Lung microvascular endothelial cell (primary cell): ENCODE data around the gene EXTL2. TPM values are rescaled to one million over a fixed set of nuclear protein-coding genes. Genes with fewer than 3 reads are reported as not detected.
"Not testable (repeated sequence)": the region's sequence is repeated elsewhere in the genome, so short reads cannot be mapped to it uniquely, and the experiment has no call there.

Experiments used
- DNase-seq, 2 donors: peaks; one replicate each; pipeline versions ENCODE4 v3.0.0 to v3.0.0-alpha.2; 2010; ENCODE audit warnings: low read depth in 2 of 2
- total RNA-seq: library from RNA; depleted of rRNA; stranded (reverse); fragments of >200 nt; gene quantifications from 2 replicates; pipeline ENCODE4 v1.2.1, GENCODE V29; 2014

EXTL2 gene
- total RNA-seq, 1 donor from 2014 or later, result 10.9 TPM

DNA sequence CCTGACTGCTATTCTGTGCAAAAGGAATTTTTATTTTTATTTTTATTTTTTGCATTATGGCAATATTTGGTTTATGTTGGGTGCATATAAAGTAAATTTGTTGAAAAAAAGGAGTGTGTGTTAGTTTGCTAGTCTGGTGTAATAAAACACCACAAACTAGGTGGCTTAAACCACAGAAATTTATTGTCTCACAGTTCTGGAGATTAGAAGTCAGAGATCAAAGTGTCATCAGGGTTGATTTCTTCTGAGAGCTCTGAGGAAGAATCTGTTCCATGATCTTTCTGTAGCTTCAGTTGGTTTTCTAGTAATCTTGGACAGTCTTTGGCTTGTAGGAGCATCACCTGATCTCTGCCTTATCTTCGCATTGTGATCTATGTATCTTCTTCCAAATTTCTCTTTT is 7.7 kb upstream of the EXTL2 start:
- no peak for DNase-seq

- peak; percentile 53 to 75 for DNase-seq
Observed at GRCh38 chr1:100896481-100896982, 1.9 kb upstream of the EXTL2 start.

DNA sequence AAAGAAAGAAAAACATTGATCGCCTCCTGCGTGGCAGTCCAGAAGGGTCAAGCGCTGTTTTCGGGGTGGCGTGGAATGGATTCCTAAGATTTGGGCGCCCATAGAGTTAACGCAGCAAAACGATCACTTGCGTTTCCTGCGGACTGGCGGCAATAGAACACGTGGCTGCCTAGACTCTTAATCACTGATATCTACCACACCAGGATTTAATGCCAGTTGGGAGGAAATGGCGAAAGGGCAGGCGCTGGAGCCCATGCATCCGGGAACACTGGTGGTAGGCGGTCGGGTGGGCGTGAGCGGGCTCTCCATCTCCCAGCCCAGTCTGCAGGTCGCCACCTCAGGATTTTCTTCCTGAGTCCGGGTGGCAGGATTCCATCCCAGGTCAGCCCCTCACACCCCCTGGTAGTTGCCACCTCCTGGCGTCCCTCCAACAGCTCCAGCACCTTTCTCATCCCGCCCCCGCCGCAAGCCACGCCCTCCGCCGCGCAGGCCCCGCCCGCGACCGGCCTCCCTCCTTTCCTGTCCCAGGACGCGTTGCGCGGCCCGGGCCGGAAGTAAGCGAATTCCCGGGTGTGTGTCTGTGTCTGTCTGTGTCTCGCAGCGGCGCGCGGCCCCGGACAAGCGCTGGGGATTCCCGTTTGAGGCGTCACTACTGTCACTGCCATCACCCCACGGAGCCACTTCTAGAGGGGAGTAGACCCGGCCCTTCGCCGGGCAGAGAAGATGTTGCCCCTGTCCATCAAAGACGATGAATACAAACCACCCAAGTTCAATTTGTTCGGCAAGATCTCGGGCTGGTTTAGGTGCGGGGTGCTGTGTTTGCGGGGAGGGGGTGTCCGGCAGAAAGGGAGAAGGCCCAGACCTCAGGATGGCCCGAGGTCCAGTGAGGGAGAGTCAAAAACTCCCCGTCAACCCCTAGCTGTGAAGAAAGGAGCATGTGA is 1.2 kb upstream of the EXTL2 start, which contains the start of gene SLC30A7:
Gene SLC30A7 (plus strand): TSS at position 551 of the 941 bp plus-strand sequence. CDS start 173 bp downstream, at position 724.
- DNase-seq, result peak; percentile 93 to 94

DNA sequence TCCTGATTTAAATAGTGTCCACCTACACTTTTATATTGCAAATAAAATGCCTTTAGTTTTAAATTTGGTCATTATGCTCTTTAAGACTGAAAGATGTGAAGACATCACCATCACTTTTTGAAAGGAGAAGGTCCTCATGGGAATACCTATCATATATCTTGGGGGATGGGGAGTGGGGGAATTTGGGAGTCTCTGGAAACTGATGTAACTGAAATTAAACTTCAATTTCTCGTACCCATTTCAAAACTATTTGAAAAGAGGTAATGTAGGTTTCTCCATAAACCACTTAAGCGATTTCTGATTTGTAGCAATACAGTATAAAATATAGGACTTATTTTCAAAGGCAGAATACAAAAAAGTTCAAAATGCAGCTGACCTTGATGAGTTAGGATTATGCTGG is 924 bp downstream of the EXTL2 start:
- no peak for DNase-seq

- no peak for DNase-seq
Observed at GRCh38 chr1:100892554-100892953, 2.1 kb downstream of the EXTL2 start.

GRCh38 chr1:100891380-100891779 is 3.3 kb downstream of the EXTL2 start:
- DNase-seq, result no peak

DNA sequence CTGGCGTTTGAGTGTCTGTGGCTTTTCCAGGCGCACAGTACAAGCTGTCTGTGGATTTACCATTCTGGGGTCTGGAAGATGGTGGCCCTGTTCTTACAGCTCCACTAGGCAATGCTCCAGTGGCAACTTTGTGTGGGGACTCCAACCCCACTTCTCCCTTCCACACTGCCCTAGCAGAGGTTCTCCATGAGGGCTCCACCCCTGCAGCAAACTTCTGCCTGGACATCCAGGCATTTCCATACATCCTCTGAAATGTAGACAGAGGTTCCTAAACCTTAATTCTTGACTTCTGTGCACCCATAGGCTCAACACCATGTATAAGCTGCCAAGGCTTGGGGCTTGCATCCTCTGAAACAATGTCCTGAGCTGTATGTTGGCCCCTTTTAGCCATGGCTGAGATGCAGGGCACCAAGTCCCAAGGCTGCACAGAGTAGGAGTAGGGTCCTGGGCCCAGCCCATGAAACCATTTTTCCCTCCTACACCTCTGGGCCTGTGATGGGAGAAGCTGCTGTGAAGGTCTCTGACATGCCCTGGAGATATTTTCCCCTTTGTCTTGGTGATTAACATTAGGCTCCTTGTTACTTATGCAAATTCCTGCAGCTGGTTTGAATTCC is 4.7 kb downstream of the EXTL2 start:
- DNase-seq, result not testable (repeated sequence)

- not testable (repeated sequence) for DNase-seq
Observed at GRCh38 chr1:100889007-100889406, 5.6 kb downstream of the EXTL2 start.

- DNase-seq, result peak; percentile 41 to 65
Observed at GRCh38 chr1:100883963-100884362, 10.7 kb downstream of the EXTL2 start.

DNA sequence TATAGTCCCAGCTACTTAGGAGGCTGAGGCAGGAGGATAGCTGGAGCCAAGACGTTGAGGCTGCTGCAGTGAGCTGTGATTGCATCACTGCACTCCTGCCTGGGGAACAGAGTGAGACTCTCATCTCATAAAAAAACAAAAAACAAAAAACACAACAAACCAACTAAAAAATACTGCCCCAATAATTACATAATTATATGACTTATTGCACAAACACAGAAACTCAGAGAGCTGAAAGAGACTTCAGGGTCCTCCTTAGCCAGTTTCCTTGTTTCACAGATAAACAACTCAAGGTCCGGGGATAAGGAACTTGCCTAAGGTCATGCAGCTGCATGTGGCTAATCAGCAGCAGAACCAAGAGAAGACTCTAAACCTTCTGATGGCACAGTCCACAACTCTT is 11.9 kb downstream of the EXTL2 start:
- DNase-seq, result no peak

- no peak for DNase-seq
Observed at GRCh38 chr1:100881687-100882086, 13.0 kb downstream of the EXTL2 start.

GRCh38 chr1:100879422-100879821 is 15.2 kb downstream of the EXTL2 start:
- DNase-seq, result no peak

DNA sequence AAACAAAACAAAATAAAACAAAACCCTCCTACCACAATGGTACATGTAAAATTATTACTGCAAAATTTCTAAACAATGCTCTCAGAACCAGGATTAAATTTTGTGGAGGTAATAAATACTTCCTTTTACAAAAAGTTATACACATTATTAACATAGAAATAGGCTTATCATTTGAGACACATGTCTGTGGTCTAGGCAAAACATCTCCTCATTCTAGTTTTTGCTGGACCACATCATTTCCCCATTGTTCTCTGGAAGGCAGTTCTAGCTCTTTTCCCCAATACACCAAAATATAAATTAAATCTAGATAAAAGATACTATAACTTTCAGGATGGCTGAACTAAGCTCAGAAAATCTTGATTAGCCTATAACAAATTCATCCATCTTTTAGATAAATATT is 18.4 kb downstream of the EXTL2 start:
- DNase-seq, result no peak

- DNase-seq, result no peak
Observed at GRCh38 chr1:100875228-100875627, 19.4 kb downstream of the EXTL2 start.

- no peak for DNase-seq
Observed at GRCh38 chr1:100874433-100874832, 20.2 kb downstream of the EXTL2 start.

DNA sequence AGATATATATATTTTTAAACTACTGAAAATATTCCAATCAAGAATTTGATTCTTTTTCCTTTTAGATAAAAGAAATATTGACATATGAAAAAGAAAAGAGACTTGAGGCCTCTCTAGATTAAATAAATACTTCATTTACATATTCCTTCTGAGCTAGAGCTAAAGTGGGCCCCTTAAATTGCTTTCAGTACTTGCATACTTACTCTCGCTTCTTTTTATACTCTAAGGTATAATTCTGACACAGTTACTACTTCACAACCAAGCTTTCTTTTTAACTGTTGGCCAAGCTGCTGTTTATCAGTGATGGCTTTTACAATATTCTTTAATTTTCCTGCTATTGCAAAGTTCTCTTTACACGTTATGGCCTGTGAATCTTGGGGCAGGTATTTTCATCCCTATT is 24.6 kb downstream of the EXTL2 start:
- DNase-seq, result no peak

- peak; percentile 67 to 75 for DNase-seq
Observed at GRCh38 chr1:100868364-100868995, 26.2 kb downstream of the EXTL2 start.

- DNase-seq, result no peak
Observed at GRCh38 chr1:100866901-100867206, 27.8 kb downstream of the EXTL2 start.

DNA sequence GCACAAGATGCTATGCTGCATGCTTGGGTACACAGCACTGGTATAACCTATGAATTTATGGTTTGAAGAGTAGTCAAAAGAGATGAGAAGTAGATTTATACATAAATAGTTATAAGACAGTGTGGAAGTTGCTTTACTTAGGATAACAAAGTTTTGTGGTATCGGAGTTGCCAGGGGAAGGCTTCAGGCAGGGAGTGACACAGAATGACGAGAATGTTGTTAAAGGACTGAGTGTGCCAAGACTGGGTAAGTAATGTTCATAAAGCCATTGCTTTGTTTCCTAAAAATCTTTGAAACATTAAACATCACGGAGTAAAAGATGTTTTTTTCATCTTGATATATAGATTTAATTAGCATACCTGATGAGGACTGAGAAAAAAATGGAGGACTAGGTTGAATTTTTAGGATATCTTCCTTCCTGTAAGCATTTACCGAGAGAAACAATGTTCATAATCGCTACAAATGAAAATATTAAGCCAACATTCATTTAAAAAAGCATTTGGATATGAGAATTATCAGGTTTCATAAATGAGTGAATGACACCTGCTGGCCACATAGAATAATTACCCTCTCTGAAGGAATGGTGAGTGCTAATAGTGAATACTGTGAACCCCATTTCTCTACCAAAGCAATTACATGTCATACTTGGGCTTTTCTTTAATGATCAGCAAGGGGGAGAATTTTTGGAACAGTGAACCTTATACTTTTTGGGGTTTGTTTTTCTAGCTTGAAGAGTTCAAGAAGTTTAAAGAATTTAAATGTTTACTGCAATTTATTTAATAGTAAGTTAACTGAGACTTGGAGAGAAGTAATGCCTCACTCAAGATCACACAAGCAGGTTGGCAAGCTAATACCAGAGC is 28.4 kb downstream of the EXTL2 start:
- peak; percentile 71 to 78 for DNase-seq

- DNase-seq, result peak in 1 of 2 donors; percentile 15
Observed at GRCh38 chr1:100862591-100862990, 32.1 kb downstream of the EXTL2 start.

DNA sequence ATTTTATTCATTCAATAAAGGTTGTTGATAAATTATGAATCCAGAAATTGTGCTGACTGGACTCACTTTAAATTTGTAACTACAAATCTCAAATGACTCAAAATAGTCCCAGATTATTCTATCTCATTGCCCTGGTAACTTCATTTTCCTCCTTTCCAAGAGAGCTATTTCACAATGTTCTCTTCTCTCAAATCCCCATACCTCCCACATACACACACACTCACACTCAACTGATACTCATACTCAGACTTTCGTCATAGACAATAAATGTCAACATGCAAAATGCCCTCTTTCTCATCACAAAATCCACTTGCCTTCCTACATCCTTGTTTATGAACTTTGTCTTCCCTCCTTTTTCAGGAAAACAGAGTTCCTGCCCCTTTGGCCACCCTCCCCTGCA is 33.3 kb downstream of the EXTL2 start:
- DNase-seq, result no peak
